ENCODE data around the gene TUBA4B.
"Not testable (repeated sequence)": the region's sequence is repeated elsewhere in the genome, so short reads cannot be mapped to it uniquely, and the experiment has no call there.

TUBA4B gene

DNA sequence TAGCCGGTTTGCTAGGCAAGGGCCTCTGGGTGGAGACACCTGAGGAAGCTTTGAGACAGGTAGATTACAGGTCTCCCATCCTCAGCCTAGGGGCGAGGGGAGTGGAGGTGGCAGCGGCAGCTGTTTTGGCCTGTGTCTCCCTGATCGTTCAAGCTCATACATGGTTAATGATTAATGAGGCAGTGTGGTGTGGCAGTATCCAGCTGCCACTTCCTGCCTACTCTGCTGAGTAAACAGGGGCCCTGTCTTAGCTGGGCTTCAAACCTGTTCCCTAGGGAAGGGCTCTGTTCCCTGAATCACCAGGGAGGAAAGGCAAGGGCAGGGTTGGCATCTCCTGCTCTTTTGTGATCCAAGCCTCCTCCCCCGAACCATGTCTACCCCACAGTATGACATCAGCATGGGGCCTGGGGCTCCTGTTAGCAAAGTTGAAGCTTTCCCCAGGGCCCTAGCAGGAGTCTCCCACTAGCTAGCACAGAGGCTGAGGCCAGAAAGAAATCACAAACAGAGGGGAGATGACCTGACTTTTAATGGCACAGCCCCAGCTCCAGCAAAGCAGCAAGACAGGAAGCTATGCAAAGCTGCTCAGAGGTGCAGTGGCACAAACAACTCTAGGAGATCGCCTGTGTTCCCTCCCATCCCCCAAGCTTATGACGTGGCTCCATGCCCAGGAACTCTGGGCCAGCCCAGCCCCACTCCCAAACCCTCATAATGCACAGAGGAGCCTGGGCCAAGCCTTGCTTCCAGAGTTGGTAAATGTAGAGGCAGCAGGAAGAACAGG is 3.7 kb upstream of the TUBA4B start:
- DNase-seq: peak; percentile 56

- no peak for DNase-seq
Observed at GRCh38 chr2:219250049-219250781, 2.8 kb upstream of the TUBA4B start.

DNA sequence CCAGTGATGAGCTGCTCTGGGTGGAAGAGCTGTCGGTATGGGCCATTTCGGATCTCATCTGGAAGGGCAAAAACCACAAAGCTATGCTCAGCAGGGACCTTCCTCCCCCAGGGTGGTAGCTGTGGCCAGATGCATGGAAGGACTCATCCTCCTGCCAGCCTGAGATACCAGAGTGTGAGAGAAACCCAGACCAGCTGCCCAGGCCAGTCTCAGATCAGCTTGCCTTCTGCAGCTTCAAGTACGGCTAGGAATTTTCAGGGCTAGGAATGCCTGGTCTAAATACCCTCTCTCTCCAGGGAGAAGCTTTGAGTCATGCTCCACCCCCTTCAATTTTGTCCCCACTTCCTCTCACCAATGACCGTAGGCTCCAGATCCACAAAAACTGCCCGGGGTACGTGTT is 1.4 kb upstream of the TUBA4B start:
- DNase-seq: no peak

GRCh38 chr2:219252084-219252483 is 959 bp upstream of the TUBA4B start:
- peak; percentile 28 for DNase-seq

DNA sequence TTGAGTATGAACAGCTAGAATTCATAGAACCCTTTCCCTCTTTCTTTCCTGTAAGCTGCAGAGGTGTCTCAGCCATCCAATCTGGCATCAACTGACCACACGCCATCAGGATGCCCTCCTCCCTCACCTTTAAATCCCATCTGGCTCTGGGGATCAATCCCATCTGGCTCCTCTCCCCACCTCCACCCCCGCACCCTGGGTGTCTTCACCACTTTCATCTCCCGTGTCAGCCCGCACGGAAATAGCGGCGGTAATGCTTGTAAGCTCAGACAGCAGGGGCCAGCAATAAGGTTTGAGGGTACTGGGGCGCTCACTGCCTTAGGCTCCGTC is 508 bp upstream of the TUBA4B start:
- peak; percentile 29 for DNase-seq

DNA sequence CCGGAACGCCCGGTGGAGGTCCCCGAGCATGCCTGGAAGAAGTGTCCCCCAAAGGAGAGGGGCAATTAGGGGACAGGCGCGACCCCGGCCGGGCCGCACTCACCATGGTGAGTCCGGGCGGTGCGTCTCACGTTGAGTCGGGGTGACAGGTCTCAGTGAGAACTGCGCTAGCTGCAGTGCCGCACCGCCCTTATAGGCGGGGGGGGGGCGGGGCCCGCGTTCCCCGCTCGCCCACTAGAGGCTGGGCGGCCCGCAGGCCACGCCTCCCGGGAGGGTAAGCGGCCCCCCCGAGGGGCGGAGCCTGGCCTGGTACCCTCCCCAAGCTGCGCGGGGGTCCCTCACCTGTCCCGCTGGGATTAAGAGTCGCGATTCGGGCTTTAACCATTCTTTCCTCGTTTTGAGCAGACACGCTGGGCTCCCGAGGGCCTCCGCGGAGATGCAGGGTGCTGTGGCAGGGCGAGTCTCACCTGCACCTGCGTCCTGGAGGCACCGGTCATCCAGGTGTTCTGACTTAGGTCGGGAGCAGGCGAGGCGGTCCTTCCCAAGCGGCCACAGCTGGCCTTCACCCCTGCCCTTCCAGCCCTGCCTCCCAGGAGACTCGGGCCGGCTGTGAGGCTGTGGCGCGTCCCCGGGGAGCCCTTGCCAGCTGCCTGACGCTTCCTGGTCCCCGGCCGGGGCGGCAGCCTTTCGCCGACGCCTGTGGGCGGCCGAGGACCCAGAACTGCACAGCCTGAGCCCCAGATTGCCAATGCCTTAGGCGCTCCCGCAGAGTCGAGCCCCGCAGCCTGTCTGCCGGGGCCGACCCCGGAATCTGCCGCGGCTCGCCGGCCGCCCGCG is 928 bp downstream of the TUBA4B start, which contains the start of gene TUBA4A:
TUBA4A (minus strand) TSS at position 166 of the 837 bp plus-strand sequence; CDS start at position 106, 60 bp downstream.
- DNase-seq: peak; percentile 90

- peak; percentile 34 for DNase-seq
Observed at GRCh38 chr2:219254590-219255201, 1.7 kb downstream of the TUBA4B start.

DNA sequence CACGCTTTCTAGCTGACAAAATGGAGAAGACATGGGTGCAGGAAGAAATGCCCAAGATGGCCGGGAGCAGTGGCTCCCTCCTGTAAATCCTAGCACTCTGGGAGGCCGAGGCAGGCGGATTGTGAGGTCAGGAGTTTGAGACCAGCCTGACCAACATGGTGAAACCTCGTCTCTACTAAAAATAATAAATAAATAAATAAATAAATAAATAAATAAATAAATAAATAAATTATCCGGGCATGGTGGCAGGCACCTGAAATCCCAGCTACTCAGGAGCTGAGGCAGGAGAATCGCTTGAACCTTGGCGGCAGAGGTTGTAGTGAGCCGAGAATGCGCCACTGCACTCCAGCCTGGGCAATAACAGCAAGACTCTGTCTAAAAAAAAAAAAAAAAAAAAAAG is 5.9 kb downstream of the TUBA4B start:
- not testable (repeated sequence) for DNase-seq

GRCh38 chr2:219261024-219261855 is 8.2 kb downstream of the TUBA4B start:
- no peak for DNase-seq

- DNase-seq: no peak
Observed at GRCh38 chr2:219266232-219266631, 13.2 kb downstream of the TUBA4B start.

- no peak for DNase-seq
Observed at GRCh38 chr2:219266886-219267285, 13.8 kb downstream of the TUBA4B start.

- DNase-seq: no peak
Observed at GRCh38 chr2:219268294-219268693, 15.3 kb downstream of the TUBA4B start.

GRCh38 chr2:219269362-219270054 is 16.5 kb downstream of the TUBA4B start:
- no peak for DNase-seq

- DNase-seq: no peak
Observed at GRCh38 chr2:219270055-219270372, 17.0 kb downstream of the TUBA4B start.

- no peak for DNase-seq
Observed at GRCh38 chr2:219271021-219271420, 18.0 kb downstream of the TUBA4B start.

GRCh38 chr2:219272356-219272755 is 19.3 kb downstream of the TUBA4B start:
- no peak for DNase-seq

DNA sequence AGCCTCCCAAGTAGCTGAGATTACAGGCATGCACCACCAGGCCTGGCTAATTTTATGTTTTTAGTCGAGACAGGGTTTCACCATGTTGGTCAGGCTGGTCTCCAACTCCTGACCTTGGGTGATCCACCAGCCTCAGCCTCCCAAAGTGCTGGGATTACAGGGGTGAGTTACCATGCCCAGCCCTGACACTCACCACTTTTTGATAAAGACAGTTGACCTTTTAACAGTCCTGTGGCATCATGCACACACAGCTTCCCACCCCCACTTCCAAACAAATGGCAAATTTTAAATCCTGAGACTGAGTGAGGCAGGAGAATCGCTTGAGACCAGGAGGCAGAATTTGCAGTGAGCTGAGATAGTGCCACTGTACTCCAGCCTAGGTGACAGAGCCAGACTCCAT is 20.0 kb downstream of the TUBA4B start:
- no peak for DNase-seq

DNA sequence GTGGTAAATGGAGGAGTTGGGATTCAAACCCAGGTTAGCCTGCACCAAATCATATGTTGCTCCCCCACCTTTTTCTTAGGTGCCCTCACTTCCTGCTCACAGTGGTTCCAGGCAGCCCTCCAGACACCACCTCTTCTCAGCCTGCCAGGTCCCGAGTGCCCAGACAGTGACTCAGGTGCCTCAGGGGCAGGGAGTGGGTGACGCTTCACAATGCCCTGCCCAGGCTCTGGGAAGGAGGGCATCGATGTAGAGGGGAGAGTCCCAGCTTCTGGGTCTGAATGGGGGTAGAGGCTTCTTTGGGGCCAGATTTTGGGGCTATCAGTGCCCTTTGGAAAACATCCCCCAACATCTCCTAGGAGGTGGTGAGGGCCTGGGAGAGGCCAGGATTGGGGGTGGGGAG is 20.9 kb downstream of the TUBA4B start:
- no peak for DNase-seq

- DNase-seq: no peak
Observed at GRCh38 chr2:219274361-219274921, 21.4 kb downstream of the TUBA4B start.

DNA sequence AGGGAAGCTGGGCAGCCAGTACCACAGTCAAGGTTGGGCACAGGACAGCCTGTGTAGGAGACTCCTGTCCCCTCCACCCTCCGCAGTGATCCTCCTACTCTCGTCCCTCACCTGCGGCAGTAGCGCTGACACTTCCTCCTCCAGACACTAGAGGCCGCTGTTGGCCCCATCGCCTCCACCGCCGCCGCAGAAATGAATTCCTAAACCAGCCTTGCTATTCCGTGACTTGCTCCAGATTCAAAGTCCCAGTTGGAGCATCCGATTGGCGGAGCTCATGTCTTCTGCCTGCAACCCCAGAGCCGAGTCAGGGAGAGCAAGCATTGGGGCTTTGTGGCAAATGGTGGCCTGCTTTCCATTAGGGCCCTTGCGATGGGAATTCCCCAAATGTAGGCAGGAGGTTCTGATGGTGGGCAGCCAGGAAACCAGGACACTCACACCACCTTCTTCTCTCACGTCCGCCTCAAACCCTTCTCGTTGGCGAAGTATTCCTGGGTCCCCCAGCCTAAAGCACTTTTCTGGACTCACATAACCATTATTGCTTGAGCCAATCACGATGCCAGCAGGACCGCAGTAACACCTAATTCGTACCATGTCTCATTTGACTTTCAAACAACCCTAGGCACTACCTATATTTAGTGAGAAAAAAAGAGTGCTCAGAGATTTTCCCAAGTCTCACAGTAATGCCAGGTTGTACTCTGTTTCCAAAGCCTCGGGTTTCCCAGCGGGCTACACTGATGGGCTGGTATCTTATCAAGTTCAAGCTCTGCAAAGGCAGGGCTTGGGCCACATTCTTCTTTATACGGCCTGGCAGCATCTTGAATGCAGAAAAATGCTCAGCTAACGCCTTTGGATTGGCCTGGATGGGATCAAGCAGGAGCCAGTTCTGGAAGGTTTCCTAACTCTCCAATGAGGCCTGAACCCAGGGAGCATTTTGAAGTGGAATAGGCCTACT is 24.9 kb downstream of the TUBA4B start:
- DNase-seq: peak; percentile 74
